GM18502 (cell line): ENCODE data around the gene ZSWIM6.

Source experiments
- ATAC-seq: cut with Tn5 transposase; IDR thresholded peaks from one replicate; pipeline ENCODE4 v1.9.1; 2021; ENCODE audit warnings: mild to moderate bottlenecking; ENCODE audit not compliant: unreplicated experiment, poor library complexity

Gene ZSWIM6

DNA sequence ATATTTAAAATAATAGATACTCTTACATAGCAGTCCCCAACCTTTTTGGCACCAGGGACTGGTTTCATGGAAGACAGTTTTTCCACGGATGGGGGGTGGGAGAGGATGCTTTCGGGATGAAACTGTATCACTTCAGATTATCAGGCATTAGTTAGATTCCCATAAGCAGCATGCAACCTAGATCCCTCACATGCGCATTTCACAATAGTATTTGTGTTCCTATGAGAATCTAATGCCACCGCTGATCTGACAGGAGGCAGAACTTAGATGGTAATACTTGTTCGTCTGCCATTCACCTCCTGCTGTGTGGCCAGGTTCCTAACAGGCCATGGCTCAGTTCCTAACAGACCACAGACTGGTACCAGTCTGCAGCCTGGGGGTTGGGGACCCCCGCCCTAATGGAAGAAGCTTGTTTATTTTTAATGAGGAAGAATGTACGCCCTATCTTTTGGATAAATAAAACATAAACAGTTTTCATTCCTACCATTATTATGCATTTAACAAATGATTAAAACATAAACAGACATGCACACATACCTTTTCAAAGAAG, 187.7 kb downstream of the ZSWIM6 start:
- no peak for ATAC-seq

DNA sequence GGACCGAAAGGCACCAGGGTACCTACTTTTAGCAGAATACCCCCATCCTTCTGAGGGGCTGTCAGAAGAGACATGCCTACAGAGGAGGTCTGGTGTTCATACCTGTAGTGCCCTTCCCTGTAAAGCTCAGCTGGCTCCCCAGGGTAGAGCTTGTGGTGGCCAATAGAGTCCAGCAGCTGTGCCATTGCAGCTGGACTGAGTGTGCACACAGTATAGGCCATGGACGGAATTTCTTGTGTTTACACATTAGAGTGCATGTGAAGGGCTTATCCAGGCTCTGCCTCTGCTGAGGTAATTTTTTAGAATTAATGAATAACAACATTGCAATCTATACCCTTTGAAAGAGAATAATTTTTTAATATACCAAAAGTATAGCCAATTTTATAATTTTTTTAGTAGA, 191.0 kb downstream of the ZSWIM6 start:
- ATAC-seq, result no peak

DNA sequence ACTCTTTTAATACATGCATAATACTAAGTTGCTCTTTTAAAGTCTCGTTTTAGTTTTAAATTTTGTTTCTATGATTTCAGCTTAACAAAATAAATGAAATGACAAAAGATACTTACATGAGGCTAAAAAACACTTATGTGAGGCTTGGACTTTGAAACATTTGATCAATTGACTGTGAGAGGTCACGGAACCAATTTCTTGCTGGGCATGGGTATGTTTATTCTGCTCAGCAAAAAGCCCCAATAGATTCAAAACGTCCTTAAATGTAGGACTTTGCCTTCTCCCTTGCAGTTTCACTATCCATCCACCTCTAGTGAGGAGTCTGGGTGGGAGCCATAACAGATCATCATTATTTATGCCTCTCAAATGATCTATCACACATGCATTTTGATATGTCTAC, 191.9 kb downstream of the ZSWIM6 start:
- ATAC-seq, result no peak

DNA sequence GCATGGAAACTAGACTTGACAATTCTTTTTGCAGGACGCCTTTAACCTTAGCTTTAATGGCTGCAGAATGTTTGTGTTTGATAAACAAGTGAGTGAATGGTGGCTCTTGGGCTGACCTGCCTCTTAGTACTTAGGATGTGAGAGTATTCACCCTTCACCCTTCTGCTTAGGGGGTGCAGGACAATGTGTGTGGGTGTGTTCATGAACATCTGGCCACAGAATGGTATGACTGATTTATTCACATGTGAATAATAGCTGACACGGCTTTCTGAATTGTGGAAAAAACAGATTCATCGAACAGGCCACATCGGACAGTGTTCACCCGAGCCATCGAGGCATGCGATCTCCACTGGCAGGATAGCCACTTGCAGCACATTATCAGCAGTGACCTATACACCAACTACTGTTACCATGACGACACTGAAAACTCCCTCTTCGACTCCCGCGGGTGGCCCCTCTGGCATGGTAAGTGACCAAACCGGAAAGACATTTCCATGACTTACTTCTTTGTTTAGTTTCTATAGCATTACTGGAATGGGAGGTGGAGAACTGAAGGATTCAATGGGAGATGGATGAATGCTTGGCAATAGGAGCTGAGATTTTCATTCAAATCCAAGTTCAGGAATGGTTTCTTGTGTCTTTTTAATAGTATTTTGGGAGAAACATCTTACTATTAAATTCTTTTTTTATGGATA, 193.6 kb downstream of the ZSWIM6 start:
- ATAC-seq, result no peak

DNA sequence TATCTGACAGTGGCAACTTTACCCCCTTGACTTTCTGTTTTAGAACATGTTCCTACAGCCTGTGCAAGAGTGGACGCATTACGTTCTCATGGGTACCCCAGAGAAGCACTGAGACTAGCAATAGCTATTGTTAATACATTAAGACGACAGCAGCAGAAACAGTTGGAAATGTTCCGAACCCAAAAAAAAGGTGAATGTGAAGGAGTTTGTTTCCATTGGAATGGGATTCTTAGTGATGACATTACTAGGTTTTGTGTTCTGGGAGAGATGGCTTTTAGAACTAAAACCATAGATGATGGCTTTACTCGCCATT, 194.1 kb downstream of the ZSWIM6 start:
- no peak for ATAC-seq

DNA sequence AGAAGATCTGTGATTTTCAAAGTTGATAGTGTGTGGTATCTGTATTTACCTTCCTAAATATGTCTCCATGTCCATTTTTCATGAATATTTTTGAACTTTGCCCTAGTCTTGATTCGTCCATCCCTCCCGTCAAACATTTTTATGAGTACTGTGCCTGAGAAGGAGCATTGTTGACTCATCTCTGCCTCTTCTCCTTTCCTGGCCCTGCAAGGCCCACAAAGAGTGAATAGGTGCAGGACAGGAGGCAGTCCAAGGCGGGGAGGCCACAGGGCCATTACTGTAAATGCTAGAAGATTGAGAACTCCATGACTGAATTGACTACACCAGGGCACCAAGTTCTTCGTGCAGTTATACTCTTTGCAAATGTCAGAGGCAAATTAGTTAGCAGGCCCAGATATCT, 200.9 kb downstream of the ZSWIM6 start:
- no peak for ATAC-seq

DNA sequence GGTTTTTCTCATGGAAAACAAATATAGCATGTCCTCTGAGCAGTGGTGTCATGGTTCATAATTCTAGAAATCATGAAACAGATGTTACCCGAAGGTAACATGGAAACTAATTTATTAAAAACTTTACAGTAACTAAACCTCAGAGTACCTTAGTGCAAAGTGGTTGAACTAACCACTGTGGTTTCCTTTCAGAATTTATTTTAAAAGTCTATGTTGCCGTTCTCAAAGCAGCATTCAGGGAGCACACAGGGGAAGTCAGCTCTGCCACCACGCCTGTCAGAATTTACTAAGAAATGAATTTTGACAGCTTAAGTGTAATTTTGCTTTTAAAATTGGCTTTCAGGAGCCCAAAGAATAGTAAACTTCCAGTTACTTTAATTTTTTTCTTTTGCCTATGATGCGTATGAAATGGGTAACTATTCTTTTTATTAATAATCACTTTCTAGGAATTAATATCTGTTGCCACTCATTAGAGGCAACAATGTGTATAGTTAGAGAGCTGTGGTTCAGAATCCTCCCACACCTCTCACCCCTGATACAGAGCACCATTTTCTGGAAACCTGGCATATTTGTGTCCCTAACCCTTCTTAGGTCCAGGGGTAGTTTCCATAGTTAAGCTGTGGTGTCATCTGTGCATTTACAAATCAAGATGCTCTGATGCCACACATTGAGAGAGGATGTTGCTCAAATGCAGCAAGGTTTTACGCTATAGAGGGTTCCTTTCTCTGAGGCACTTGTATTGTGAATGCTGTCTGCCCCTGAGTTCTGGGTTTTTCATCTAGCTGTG, 202.6 kb downstream of the ZSWIM6 start:
- ATAC-seq, result peak; percentile 89

DNA sequence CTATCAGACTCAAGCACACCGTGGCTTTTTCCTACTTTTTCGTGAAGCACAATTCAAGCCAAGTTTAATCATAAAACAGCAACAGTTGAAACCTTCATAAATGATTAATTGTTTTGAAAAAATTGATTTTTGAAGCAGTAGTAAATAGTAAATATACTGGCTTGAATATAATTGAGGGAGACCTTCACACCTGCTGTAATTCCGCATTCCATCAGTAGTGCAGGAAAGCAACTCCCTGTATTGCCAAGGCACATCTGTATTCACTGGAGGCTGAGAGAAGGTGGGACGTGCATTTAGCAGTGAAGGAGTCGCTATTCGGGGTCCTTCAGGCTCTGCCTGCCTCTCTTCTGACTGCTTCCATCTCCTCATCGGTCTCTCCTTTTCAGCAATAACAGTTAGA, 203.8 kb downstream of the ZSWIM6 start:
- no peak for ATAC-seq

DNA sequence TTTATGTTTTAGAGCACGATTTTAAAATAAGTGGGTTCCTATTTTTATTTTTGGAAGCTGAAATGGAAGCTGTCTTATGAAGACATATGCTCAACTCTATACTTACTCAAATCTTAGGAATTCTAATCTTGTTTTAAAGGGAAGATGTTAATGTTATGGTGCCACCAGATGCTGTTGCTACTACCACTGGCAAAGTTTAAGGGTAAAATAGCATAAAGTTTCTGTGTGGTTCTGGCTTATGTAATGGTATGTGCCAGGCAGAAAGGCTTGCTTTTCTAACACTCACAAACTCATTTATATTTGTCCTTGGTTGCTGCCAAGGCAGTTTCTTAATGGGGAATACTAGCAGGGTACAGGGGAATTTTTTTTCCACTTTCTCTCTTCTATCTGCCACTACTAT, 204.9 kb downstream of the ZSWIM6 start:
- ATAC-seq, result no peak

DNA sequence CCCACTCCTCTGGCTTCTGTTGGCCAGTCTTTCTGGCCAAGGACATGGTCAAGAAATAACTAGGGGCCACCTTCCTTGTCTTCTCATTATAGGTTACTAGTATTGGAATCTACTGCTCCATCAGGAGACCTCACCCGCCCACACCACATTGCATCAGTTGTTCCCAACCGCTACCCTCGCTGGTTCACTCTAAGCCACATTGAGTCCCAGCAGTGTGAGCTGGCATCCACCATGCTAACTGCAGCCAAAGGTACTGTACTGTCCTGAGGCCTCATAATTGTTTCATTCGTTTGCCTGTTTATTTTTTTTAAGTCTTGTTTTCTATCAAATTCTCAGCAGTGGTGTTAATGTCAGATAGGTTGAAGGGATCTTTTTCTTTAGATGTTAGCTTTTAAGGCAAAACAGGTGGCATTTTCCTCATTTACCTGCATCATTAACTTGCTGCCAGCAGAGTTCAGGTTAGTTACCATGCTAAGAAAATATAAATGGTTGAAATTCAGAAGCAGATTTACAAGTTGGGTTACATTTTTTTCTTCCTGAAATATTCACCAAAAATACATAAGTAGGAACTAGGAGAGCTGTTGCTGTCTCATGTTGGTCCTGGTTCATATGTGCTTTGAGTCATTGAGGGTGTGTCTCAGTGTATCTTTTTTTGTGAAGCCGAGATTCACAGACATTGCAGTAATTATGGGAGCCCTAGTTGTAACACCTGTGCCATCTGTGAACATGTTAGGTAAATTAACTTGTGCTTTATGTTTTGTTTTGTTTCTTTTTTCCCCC, 206.9 kb downstream of the ZSWIM6 start:
- ATAC-seq, result no peak

DNA sequence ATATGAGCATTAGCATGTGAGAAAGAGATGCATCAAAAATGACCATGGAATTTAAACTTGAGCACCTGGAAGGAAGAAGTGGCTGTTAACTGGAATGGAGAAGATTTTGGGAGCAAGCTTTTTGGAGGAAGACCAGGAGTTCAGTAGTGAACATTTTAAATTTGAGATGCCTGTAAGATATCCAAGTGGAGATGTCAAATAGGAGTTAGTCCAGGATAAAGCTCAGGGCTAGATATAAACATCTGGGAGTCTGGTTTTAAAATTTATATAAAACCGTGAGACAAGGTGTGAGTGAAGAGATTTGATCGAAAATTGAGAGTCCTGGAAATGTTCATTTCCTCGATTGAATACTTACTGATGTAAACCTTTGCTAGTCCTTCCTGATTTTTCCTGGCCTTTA, 217.5 kb downstream of the ZSWIM6 start:
- ATAC-seq, result no peak

DNA sequence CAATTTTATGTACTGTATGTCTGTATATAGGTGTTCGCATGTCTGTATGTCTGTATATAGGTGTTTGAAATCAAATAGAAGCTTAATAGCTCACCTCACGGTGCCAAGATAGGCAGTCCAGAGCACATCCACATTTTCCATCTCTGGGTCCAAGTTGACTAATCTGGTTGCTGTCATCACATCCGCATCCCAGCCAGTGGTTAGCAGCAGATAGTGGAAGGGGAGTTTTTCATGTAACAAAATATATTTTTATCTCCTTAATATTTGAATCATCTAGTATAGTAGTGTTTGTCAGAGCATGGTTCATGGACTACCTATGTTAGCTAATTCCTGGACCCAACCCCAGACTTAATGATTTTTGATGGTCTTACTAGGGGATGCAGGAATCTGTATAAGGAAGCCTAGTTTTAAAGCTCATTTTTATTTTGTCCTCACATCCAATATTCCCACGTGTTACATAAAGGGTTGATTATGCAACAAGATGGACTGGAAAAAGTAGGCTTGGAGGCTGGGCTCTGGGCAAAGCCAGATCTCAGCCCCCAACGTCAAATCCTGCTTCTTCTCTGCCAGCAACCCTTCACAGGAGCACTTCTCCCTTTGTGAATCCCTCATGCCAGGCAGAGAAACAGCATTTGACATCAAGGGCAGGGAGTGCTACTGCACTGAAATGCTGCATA, 219.7 kb downstream of the ZSWIM6 start:
- ATAC-seq, result no peak

DNA sequence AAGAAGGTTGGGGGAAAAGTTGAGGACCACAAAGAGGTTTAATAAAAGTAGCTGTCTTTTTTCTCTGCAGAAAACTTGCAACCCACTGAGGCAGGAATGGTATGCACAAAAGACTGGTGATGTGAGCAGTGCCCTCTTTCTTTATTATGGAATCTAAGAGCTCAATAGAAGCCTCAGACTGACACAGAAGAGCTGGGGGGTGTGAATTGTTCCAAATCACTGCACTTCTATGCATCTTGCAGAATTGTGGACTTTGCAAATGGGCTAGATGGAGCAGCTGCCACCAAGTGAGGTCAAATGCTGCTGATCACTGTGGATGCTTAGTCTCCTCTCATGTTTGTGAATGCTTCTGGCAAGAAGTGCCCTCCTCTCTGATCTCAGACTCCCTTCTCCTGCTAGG, 227.1 kb downstream of the ZSWIM6 start:
- no peak for ATAC-seq

DNA sequence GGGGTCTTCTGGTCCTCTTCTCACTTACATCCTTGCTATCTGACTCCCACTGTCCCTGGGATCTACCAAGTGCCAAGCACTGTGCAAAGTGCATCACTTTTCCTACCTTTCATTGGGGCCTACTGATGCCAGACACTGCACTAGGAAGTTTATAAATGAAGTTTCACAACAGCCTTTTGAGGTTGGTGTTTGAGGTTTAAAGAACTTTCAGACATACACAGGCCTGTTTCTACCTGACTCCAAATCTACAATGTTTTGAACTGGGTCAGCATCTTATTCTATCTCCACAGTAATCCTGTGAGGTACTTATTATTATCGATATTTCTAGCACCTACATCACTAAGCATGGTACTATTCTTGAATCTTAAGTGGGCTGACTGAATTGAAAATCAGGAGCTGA, 227.7 kb downstream of the ZSWIM6 start:
- no peak for ATAC-seq

DNA sequence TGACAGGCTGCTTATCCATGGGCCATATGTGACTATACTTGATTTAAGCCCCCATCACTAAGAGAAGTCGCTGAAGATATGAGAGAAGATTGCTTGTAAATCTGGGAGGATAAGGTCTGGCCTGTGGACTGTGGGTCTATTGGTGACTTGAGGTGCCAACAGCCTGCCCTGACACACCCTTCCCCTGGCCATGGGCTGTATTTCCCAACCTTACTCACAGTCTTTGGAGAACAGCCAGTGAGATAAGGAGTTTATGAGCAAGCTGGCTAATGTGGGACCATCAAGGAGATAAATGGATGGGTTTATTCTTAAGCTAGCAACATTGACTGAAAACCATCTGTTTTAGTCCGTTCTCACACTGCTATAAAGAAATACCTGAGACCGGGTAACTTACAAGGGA, 231.3 kb downstream of the ZSWIM6 start:
- ATAC-seq, result no peak

DNA sequence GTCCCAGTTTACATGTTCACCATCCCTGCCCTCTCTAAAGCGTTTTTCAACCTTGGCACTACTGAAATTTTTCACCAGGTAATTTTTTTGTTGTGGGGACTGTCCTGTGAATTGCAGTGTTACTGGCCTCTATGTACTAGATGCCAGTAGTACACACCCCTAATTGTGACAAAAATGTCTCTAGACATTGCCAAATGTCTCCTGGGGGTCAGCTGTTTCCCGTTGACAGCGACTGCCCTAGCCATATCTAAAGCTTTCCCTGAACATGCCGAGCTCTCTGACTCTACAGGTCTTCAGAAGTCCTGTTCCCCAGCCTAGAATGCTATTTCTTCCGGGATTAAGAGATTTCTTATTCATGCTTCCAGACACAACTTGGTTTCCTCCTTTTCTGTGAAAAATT, 235.3 kb downstream of the ZSWIM6 start:
- no peak for ATAC-seq

DNA sequence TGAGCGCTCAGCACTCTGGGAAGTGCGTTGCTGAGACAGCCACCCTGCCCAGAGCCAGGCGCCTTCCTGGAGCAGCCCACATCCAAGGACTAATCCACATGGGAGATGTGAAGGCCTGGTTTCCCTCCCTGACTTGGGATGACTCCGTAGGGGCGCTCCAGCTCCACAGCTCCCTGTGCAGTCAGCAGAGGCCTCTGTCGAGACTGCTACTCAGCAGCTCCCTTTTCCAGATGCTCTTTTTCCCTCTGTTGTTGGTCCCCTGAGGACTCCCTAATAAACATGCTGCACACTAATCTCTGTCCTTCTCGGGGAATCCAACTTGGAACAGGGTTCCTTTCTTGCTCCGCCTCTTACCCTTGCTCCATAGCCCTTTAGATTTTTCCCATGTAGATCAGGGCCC, 237.3 kb downstream of the ZSWIM6 start:
- no peak for ATAC-seq

DNA sequence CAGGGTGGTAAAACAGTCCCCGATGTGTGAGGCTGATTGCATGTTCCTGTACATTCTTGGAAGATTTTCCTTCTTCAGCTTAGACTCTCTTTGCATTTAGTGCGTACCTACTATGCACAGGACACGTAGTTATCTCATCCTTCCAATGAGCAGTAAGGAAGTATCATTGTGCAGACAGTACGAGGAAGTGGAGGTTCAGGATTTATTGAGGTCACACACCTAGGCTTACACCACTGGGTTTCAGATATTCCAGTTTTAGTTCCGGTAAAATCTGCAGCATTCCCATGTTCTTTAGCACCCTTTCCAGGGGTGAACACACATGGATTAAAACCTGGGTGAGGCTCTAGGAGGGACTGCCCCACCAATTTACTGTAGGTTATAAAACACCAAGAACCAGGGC, 238.7 kb downstream of the ZSWIM6 start:
- ATAC-seq, result no peak

DNA sequence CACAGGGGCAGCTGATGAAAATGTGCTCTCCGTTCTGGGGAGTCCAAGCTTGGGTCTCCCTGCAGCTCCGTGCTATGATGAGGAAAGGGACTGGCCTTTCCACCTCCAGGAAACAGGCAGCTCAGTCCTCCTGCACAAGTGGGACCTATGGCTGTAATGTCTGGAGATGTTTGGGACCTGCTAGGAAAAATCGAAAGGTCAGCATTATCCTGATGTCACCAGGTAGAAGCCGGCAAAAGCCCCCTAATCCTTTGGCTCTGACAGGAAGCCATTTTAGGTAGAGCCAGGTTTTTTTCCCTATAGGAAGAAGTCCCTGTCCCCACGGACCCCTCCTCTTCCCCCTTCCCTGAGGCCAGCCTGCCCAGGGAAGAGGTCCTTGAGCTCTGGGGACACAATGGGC, 240.9 kb downstream of the ZSWIM6 start:
- ATAC-seq, result no peak

DNA sequence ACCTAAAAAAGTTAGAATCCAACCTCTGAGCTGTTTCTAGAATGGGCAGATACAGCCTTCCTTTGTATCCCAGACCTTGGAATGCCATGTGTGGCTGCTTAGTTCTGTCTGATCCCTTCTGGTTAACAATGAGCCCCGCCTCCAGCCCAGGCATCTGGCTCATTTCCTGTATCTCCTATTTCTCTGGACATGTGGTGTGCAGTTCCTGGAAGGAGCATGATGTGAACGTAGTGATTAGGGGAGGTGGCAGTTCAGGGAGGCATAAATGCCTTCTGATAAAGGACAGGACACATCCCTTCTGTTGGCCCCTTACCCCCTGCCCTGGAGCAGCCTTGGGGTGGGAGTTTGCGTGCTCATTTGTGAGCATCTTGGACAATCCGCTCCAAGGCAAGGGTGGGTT, 243.0 kb downstream of the ZSWIM6 start:
- ATAC-seq, result no peak

DNA sequence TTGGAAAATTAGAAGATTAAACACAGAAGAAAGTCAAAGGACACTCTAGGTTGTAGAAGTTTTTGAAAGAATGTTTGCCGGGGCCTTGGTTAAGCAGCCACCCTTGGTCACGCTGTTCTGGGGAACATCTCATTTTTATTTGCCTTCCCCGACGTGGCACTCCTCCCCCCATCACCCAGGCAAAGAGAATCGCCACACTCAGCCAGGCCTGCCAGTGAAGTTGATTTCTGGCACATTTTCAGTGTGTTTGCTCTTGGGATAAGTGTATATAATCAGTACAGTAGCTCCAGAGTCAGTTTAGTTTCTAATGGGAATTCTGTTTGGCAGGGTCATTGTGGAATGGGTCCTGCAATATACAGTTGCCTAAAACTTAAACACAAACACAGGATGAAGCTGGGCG, 243.5 kb downstream of the ZSWIM6 start:
- no peak for ATAC-seq
